ENCODE results near the gene NDUFS8.

The NDUFS8 gene

DNA sequence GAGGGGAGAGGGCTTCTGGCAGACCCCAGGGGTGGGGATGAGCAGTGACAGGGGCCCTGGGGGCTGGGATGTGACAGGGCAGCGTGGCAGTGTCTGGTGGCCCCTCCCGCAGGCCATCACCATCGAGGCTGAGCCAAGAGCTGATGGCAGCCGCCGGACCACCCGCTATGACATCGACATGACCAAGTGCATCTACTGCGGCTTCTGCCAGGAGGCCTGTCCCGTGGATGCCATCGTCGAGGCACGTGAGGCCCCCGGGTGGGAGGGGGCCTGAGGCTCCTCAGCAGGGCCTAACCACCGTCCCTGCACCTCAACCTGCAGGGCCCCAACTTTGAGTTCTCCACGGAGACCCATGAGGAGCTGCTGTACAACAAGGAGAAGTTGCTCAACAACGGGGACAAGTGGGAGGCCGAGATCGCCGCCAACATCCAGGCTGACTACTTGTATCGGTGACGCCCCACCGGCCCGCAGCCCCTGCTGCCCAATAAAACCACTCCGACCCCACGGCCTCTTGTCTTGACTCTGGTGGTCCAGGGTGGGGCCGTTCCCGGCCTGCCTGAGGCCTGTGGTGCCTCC, 5.7 kb downstream of the NDUFS8 start:
- DNase-seq (ENCODE audit: low read depth, low spot score): no peak

DNA sequence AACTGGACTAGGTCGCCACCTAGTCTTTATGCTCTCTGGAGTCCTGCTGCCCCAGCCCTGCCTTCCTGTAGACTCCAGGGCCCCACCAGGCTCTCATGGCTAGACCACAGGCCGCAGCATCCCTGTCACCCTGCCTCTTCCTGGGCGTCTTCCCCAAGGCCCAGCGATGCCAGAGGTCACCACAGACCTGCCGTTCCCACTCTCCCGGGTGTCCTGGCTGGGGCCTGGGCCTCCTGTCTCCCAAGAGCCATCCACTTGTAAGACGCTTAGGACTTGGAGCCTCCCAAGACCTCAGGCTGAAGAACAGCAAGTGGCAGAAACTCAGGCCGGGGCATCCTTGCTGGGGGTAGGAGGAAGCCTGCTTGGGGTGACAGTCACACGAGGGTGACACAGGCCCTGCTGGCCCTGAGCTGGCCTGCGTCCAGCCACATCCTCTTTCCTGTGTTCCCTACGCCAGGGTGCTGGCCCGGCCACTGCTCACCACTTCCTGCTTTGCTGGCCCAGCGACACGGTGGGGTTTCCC, 6.3 kb downstream of the NDUFS8 start:
- DNase-seq (ENCODE audit: low read depth, low spot score): no peak

DNA sequence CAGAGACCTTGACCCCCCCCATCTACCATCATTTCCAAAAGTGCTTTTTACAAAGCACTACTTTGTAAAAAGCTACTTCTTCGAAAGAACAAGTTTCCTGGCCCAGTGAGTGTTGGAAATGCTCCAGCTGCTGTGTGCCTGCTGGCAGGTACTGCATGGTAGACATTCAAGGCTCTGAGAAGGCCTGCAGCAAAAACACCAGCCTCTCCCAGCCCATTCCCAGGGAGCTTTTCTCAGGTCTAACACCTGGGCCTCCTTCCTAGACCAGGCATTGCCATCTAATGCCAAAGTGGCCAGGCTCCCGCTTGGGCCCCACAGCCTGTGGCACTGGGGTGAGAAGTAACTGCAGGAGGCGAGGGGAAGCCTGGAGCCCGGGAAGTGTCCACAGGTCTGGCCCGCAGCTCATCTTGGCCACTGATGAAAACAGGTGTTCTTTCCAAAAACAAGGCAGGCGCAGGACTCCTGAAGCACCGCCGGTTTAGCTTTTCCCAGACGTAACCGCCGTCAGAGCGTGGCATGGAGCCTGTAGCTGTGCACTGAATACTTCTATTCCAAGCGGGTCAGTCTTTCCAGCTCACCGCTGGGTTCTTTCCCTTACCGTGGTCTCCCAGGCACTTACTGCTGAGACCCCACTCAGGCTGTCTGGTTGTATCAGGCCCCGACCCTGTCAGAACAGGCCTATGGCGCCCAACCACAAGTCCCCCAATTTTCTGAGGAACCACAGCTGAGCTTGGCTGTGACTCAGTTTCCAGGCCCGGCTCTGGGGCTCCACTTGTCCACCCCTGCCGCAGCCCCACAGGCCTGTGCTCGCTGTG, 7.1 kb downstream of the NDUFS8 start:
- no peak for DNase-seq (ENCODE audit: low read depth, low spot score)

DNA sequence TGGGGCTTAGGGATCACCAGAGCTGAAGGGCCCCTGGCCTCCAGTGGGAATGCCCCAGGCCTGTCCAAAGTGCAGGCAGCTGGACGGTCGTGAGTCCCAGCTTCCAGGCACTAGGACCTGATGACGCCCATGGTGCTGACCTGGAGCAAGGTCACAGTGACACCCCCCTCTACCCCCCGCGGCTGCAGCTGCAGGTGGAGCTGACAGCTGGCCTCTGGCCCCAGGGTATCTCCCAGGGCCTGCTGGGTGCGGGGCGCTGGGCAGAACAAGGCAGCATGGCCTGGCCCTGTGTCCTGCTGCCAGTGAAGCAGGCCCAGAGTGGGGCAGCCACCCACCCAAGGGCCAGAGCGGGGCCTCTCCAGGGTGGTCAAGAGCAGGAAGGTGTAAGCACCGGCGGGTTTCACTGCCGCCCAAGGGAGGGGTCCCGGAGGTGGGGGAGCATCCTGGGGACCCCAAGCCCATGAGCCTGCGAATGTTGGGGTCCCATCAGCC, 7.8 kb downstream of the NDUFS8 start:
- no peak for DNase-seq (ENCODE audit: low read depth, low spot score)

DNA sequence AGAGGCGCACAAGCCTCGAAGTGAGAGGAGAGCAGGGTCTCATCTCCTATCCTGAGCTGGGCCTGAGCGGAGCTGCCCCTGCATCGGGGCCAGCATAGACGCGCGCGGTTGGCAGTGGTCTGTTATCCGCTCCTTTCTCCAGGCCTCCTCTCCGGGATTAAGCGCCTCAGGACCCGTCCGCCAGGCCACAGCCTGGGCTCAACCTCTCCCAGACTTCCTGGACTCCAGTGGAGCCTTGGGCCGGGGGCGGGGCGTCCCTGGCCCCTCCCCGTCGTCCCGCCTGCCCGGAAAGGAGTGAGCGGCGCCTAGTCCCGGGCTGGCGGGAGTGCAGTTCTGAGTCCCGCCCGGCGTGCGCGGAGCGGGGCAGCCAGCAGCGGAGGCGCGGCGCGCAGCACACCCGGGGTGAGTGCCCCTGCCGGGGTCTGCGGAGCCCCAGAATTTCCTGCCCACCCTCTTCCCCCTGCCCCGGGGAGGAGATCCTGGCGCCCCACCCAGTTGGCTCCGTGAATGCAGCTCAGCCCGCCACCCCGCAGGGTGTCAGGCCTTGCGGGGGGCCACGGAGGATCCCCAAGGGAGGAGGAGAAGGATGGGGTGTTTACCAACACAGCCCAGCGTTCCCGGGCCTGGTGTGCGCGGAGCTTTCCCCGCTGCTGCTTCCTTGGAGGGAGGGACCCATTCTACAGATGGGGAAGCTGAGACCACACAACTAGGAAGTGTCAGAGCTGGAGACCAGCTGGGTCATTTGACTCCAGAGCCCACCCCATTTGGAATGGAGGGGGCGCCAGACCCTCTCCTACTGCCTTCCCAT, 8.4 kb downstream of the NDUFS8 start, which contains the start of gene TCIRG1:
TSS of gene TCIRG1 (plus strand) at position 308 of the 808 bp plus-strand sequence. CDS start 2,247 bp downstream, outside the sequence.
- DNase-seq (ENCODE audit: low read depth, low spot score): no peak

DNA sequence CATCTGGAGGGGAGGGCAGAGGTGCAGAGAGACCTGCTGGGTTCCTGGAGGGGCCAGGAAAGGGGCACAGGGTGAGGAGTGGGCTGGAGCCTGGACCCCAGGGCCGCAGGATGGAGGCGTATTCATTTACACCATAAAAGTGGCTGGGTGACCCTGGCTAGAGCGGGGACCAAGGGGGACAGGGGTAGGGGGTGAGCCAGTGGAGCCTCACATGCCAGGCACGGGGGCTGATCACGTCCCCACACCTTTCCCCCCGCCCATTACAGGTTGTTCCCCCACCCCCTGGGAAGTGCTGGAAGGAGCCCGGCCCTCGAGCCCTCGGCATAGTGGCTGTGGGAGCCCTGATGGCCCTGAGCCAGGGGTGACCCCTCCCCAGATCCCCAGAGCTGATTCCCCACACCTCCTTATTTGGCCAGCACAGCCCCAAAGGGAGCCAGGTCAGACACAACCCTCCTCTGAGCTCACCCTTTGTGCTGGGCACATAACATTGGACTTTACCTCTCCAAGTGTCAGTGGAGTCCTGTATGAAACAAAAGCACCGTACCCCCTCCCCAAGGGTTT, 9.1 kb downstream of the NDUFS8 start:
- no peak for DNase-seq (ENCODE audit: low read depth, low spot score)

DNA sequence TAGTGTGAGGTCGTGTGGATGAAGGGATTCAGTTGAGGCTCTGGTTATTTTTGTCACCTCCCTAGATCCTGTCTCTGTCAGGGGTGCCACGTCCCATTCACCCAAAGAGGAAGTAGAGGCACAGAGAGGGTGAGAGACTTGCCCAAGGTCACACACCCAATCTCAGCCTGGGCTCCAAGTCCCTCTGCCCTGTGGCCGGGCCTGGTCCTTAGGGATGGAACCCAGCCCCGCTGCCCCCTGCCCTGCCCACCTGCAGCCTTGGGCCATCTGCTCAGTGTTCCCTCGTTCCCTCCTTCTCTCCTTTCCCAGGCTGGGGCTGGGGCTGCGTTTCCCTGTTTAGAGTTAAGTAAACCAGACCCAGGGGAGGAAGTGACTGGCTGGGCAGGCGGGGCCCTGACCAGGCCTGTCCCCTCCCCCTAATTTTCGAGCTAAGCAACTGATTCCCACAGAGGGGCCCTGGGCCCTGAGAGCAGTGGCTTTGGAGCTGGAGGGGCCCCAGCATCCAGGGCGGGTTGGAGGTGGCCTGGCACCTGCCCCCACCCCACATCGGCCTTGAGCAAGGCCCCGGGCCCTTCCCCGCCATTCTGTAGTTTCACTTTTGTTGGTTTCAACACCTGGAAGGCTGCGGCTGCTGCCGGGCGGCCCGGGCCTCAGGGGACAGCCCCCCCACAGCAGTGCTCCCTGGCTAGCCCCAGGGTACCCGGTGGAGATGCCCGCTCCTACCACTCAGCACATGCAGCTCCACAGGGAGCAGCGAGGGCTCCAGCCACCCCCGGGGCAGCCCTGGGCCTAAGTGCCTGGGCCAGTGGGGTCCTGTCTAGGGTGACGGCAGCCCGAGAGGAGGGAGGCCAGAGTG, 9.8 kb downstream of the NDUFS8 start:
- DNase-seq (ENCODE audit: low read depth, low spot score): no peak

DNA sequence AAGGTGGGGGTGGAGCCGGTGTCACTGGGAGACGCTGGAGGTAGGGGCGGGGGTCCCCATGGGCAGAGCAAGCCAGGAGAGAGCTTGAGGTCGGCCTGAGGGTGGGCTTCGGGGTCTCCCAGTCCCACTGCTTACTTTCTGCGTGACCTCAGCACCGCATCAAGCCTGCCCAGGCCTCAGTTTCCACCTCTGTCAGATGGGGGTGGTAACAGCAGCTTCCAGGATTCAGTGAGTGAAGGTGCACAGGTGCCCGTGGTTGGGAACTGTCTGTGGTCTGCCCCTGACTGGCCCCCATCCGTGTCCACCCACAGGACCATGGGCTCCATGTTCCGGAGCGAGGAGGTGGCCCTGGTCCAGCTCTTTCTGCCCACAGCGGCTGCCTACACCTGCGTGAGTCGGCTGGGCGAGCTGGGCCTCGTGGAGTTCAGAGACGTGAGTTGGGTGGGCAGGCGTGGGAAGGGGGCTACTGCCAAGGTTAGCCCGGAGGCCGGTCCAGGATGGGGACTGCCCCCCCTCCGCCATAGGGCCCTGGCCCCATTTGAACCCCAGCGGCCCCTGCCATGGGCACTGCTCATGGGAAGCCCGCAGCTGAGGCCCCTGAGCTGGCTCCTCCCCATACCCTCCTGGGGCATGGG, 10.6 kb downstream of the NDUFS8 start:
- DNase-seq (ENCODE audit: low read depth, low spot score): no peak

DNA sequence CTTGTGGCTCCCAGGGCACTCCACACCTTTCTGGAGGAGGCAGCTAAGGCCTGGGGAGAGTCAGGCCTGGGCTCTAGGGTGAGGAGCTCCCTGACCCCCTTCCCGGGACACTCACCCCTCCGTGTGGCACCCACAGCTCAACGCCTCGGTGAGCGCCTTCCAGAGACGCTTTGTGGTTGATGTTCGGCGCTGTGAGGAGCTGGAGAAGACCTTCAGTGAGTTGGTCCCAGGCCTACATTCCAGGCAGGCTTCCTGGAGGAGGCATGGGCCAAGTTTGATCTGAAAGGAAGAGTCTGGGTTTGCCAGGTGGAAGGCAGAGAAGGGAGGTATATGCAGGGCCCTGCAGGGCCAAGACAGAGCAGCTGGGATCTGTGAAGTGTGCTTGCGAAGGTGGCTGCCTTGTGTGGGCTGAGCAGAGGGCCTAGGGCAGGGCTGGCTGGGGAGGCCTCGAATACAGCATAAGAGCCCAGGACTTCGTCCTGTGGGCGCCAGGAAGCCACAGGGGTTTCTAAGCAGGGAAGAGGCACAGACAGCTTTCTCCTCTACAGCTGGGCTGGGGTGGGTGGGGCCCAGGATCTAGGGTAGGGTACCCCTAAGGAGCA, 11.2 kb downstream of the NDUFS8 start:
- no peak for DNase-seq (ENCODE audit: low read depth, low spot score)

DNA sequence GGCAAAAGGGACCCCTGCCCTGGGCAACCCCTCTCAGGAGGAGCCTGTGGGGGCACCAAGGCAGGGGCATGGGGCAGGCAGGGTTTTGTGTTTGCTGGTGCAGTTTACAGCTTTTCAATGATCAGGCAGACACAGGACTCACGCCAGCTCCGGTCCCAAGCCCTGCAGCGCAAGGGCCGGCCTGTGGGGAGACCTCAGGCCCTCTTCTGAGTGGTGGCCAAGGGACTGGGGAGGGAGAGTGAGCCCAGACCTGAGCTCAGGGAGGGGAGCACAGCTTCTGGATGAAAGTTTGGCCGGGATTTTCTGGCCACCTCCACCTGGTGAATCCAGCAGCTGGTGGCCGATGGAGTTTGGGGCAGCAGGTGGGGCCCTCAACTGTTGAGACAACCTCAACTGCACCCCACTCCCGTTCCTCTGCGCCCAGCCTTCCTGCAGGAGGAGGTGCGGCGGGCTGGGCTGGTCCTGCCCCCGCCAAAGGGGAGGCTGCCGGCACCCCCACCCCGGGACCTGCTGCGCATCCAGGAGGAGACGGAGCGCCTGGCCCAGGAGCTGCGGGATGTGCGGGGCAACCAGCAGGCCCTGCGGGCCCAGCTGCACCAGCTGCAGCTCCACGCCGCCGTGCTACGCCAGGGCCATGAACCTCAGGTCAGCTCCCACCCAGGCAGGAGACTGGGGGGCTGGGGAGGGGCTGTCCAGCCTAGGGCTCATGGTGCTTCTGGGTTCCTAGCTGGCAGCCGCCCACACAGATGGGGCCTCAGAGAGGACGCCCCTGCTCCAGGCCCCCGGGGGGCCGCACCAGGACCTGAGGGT, 11.9 kb downstream of the NDUFS8 start:
- no peak for DNase-seq (ENCODE audit: low read depth, low spot score)

DNA sequence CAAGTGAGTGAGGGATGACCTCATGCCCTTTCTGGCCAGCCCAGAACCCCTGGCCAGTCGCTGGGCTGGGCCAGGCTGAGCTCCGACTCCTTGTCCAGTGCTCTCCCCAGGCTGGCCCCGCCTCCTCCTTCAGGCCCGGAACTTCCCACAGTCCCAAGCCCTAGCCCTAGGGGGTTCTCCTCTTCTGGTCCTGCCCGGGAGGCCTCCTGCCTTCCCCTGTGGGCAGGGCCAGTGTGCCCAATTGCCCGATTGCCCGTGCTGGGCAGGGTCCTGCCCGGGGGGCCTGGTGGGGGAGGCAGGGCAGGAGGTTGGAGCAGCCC, 12.5 kb downstream of the NDUFS8 start:
- DNase-seq (ENCODE audit: low read depth, low spot score): no peak

DNA sequence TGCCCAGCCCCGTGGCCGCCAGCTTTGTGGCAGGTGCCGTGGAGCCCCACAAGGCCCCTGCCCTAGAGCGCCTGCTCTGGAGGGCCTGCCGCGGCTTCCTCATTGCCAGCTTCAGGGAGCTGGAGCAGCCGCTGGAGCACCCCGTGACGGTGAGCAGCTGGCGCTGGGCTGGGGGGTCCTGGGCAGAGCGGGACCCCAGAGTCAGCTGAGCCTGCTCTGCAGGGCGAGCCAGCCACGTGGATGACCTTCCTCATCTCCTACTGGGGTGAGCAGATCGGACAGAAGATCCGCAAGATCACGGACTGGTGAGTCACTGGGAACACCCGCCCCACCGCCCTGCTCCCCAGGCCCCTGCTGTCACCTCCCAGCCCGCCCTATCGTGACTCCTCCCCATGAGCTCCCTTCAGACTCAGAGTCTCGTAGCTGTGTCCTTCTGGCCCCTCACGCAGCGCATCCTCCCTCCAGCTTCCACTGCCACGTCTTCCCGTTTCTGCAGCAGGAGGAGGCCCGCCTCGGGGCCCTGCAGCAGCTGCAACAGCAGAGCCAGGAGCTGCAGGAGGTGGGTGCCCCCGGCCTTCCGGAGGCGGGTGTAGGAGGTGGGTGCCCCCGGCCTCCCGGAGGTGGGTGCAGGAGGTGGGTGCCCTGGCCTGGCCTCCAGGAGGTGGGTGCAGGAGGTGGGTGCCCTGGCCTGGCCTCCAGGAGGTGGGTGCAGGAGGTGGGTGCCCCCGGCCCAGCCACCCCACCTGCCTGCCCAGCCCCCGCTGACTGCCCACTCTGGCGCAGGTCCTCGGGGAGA, 13.1 kb downstream of the NDUFS8 start:
- DNase-seq (ENCODE audit: low read depth, low spot score): no peak

DNA sequence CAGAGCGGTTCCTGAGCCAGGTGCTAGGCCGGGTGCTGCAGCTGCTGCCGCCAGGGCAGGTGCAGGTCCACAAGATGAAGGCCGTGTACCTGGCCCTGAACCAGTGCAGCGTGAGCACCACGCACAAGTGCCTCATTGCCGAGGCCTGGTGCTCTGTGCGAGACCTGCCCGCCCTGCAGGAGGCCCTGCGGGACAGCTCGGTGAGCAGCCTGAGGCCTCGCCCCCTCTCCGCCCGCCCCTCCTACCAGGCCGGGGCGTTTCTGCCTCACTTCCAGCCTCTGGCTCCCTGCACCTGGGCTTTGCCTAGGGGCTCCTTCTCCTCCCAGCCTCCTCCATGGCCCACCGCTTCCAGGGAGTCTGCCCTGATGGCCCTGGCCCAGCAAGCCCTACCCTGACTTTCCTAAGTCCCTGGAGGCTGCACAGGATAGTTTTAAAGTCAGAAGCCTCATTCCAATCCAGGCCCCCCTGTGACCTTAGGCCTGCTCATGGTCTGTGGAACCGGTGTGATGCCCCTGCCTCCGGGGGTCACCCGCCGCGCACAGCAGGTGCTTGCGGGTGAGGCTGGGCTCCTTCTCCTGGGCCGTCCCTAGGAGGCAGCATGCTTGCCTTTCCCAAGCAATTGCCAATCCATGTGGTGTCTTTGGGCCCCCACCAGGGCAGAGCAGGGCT, 13.8 kb downstream of the NDUFS8 start:
- no peak for DNase-seq (ENCODE audit: low read depth, low spot score)

DNA sequence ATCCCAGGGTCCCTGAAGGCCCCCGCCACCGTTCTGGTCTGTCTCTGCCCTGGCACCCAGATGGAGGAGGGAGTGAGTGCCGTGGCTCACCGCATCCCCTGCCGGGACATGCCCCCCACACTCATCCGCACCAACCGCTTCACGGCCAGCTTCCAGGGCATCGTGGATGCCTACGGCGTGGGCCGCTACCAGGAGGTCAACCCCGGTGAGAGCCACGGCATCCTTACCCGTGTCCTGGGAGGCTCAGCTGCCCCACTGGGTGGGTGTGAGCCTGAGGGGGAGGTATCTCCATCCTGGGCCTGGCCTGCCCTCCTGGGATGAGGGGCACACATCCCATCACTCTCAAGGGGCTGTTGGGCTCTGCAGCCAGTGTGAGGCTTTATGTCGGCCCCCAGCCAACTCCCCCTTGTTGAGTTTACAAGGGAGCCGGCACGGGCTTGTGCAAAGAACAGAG, 14.4 kb downstream of the NDUFS8 start:
- DNase-seq (ENCODE audit: low read depth, low spot score): no peak

DNA sequence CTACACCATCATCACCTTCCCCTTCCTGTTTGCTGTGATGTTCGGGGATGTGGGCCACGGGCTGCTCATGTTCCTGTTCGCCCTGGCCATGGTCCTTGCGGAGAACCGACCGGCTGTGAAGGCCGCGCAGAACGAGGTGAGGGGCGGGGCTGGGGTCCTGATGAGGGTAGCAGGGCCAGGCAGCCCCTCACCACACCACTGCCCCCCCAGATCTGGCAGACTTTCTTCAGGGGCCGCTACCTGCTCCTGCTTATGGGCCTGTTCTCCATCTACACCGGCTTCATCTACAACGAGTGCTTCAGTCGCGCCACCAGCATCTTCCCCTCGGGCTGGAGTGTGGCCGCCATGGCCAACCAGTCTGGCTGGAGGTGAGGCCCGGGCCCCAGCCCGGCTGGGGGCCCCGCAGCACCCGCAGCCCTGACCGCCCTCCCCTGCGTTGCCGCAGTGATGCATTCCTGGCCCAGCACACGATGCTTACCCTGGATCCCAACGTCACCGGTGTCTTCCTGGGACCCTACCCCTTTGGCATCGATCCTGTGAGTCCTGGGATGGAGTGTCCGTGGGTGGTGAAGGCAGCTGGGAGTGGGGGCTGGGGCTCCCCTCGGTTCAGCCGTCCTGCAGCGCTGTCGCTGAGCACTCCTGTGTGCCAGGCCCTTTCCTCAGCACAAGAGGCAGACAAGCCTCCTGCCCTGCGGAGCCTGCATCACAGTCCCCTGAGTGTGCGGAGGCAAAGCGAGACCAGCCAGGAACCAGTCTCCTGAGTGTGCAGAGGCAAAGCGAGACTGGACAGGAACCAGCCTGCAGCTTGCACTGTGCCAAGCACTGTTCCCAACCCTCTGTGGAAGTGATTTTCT, 17.2 kb downstream of the NDUFS8 start:
- DNase-seq (ENCODE audit: low read depth, low spot score): no peak

DNA sequence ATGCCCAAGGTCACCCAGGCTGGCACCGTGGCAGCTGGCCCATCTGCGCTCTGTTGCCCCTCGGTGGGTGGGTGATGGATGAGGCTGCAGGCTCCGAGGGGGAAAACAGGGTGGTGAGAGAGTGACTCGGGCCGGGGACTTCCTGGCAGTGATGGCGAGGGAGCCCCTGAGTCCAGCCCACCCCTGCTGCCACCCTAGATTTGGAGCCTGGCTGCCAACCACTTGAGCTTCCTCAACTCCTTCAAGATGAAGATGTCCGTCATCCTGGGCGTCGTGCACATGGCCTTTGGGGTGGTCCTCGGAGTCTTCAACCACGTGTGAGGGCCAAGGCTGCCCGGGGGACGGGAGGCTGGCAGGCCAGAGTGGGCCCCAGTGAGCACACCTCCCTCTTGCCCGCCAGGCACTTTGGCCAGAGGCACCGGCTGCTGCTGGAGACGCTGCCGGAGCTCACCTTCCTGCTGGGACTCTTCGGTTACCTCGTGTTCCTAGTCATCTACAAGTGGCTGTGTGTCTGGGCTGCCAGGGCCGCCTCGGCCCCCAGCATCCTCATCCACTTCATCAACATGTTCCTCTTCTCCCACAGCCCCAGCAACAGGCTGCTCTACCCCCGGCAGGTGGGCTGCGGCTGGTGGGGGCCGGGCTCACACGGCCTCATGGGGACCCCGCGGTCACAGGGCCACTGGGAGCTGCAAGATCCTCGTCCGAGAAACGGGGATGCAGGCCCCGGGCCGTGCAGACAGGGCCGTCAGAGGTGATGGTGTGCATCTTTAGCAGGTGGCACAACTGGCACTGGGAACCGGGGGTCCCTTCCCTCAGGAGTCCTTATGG, 18.4 kb downstream of the NDUFS8 start:
- DNase-seq (ENCODE audit: low read depth, low spot score): no peak

Measured in iPS DF 19.7 (cell line).